Osteoblast (primary cell): Measurements from ENCODE around the gene EYS. TPM values are rescaled to one million over a fixed set of nuclear protein-coding genes. Genes with fewer than 3 reads are reported as not detected.

ENCODE experiments used
- DNase-seq: peaks from one replicate; pipeline ENCODE4 v3.0.0; 2011; ENCODE audit warnings: low spot score, mixed read lengths; ENCODE audit not compliant: insufficient read length; ENCODE audit errors: missing footprints
- H2AFZ ChIP-seq: 2 replicates; pipeline ENCODE4 v1.6.0; 2011; ENCODE audit warnings: mild to moderate bottlenecking, low read length
- H3K27ac ChIP-seq: 2 replicates; pipeline ENCODE4 v1.5.1; 2011; ENCODE audit warnings: mild to moderate bottlenecking, low read depth, low read length, moderate library complexity
- H3K27me3 ChIP-seq: 2 replicates; pipeline ENCODE4 v1.6.0; 2012; ENCODE audit warnings: mild to moderate bottlenecking, control low read depth, inconsistent platforms, low read length, moderate library complexity; ENCODE audit not compliant: insufficient read depth
- H3K36me3 ChIP-seq: 2 replicates; pipeline ENCODE4 v1.5.1; 2011; ENCODE audit warnings: mild to moderate bottlenecking, low read length, control low read depth, moderate library complexity; ENCODE audit not compliant: insufficient read depth
- H3K4me1 ChIP-seq: 2 replicates; pipeline ENCODE4 v1.5.1; 2011; ENCODE audit warnings: mild to moderate bottlenecking, low read length, control low read depth, moderate library complexity; ENCODE audit not compliant: insufficient read depth
- H3K4me2 ChIP-seq: 2 replicates; pipeline ENCODE4 v1.6.0; 2011; ENCODE audit warnings: mild to moderate bottlenecking, low read length; ENCODE audit not compliant: insufficient read depth
- H3K4me3 ChIP-seq: fragments of 200-600 bp; sonication (generic); 3 replicates; pipeline ENCODE4 v1.5.1; 2012; ENCODE audit warnings: mild to moderate bottlenecking, low read length, inconsistent platforms; ENCODE audit not compliant: insufficient read depth
- H3K79me2 ChIP-seq: 2 replicates; pipeline ENCODE4 v1.6.0; 2012; ENCODE audit warnings: mild to moderate bottlenecking, low read length, control low read depth, inconsistent platforms; ENCODE audit not compliant: insufficient read depth
- H3K9me3 ChIP-seq: 2 replicates; pipeline ENCODE4 v1.5.1; 2011; ENCODE audit warnings: low read depth, low read length, control low read depth
- H4K20me1 ChIP-seq: 2 replicates; pipeline ENCODE4 v1.6.0; 2012; ENCODE audit warnings: mild to moderate bottlenecking, low read length, control low read depth; ENCODE audit not compliant: insufficient read depth
- CTCF ChIP-seq: IDR thresholded peaks from 2 replicates; pipeline ENCODE4 v1.5.1; 2011; ENCODE audit warnings: mild to moderate bottlenecking, low read depth, low read length, moderate library complexity; ENCODE audit errors: extremely low read depth
- total RNA-seq: library from RNA; depleted of rRNA; stranded (reverse); fragments of >200 nt; gene quantifications from 2 replicates; pipeline ENCODE4 v1.2.3, GENCODE V29; 2012

The EYS gene
- total RNA-seq, 1 donor, result under 0.01 TPM

GRCh38 chr6:65075705-65076230 lies 631.3 kb downstream of the EYS start:
- Histone ChIP-seq H3K27me3 (no peaks in the 10 kb centered on the region), H3K36me3 (no peaks in the 10 kb centered on the region), H3K4me3 (no peak overlapping the region), H2AFZ (no peak overlapping the region), H3K9me3 (no peaks in the 10 kb centered on the region), H3K4me2 (no peak overlapping the region), H4K20me1 (no peaks in the 10 kb centered on the region), H3K79me2 (no peaks in the 10 kb centered on the region), H3K27ac (no peak overlapping the region), H3K4me1 (no peaks in the 10 kb centered on the region)
- no peak for DNase-seq
- no peak for TF ChIP-seq CTCF

- TF ChIP-seq CTCF, result no peak
- Histone ChIP-seq H3K27me3 (no peaks in the 10 kb centered on the region), H2AFZ (no peak overlapping the region), H3K9me3 (peaks cover 2% of the 10 kb centered on the region), H3K4me1 (no peaks in the 10 kb centered on the region), H3K79me2 (no peaks in the 10 kb centered on the region), H3K4me3 (no peak overlapping the region), H3K27ac (no peak overlapping the region), H4K20me1 (no peaks in the 10 kb centered on the region), H3K36me3 (no peaks in the 10 kb centered on the region), H3K4me2 (no peak overlapping the region)
- no peak for DNase-seq
Observed at GRCh38 chr6:65072500-65072899, 634.5 kb downstream of the EYS start.

- Histone ChIP-seq H3K27ac (no peak overlapping the region), H3K9me3 (peaks cover 2% of the 10 kb centered on the region), H4K20me1 (no peaks in the 10 kb centered on the region), H3K4me3 (no peak overlapping the region), H3K4me1 (no peaks in the 10 kb centered on the region), H3K27me3 (no peaks in the 10 kb centered on the region), H3K79me2 (no peaks in the 10 kb centered on the region), H2AFZ (no peak overlapping the region), H3K4me2 (no peak overlapping the region), H3K36me3 (no peaks in the 10 kb centered on the region)
- no peak for DNase-seq
- no peak for TF ChIP-seq CTCF
Observed at GRCh38 chr6:65071480-65071879, 635.5 kb downstream of the EYS start.

- H3K27me3 ChIP-seq, result no peaks in the 10 kb centered on the region
- TF ChIP-seq CTCF, result no peak
- H3K27ac ChIP-seq, result no peak overlapping the region
Observed at GRCh38 chr6:65064844-65065243, 642.2 kb downstream of the EYS start.

More at GRCh38 chr6:65064844-65065243, 642.2 kb downstream of the EYS start:
- no peaks in the 10 kb centered on the region for H3K79me2 ChIP-seq
- no peak overlapping the region for H3K4me2 ChIP-seq
- H4K20me1 ChIP-seq, result no peaks in the 10 kb centered on the region
- no peak overlapping the region for H3K4me3 ChIP-seq
- H2AFZ ChIP-seq, result no peak overlapping the region
- DNase-seq, result no peak
- H3K4me1 ChIP-seq, result no peaks in the 10 kb centered on the region
- no peaks in the 10 kb centered on the region for H3K9me3 ChIP-seq
- H3K36me3 ChIP-seq, result no peaks in the 10 kb centered on the region
